Measurements from ENCODE around the gene AHI1.
A peak's percentile ranks its signal among the peaks of the same experiment; 100 is the strongest.

The AHI1 gene

DNA sequence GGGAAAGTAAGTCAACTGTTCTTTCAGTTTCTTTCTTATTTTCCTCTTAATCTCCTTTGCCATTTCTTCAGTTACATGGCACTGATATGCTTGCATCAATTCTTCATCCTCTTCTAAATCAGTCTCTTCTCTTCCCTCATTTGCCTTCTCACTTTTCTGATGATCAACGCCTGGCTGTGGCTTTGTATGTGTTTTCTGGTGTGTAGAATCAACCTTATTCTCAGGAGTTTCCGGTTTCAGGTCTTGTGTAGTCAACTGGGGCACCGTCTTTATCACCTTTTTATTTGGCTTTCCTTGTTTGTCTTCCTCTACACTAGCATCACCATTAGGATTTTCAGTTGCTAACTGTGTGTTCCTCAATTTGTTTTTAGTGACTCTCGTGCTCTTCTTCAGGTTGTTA is 31.6 kb downstream of the AHI1 start:
- Histone ChIP-seq H3K27ac (no peak overlapping the region), H3K36me3 (no peaks in the 10 kb centered on the region), H3K4me3 (ENCODE audit: low read depth in 1 of 2, low read length in 1 of 2) (no peak overlapping the region), H3K4me1 (ENCODE audit: control insufficient read depth in 1 of 2, insufficient read depth in 1 of 2, low read depth in 1 of 2, low read length in 1 of 2) (no peaks in the 10 kb centered on the region), H3K27me3 (no peaks in the 10 kb centered on the region), H3K9me3 (no peaks in the 10 kb centered on the region)
- TF ChIP-seq, protein P1, sequence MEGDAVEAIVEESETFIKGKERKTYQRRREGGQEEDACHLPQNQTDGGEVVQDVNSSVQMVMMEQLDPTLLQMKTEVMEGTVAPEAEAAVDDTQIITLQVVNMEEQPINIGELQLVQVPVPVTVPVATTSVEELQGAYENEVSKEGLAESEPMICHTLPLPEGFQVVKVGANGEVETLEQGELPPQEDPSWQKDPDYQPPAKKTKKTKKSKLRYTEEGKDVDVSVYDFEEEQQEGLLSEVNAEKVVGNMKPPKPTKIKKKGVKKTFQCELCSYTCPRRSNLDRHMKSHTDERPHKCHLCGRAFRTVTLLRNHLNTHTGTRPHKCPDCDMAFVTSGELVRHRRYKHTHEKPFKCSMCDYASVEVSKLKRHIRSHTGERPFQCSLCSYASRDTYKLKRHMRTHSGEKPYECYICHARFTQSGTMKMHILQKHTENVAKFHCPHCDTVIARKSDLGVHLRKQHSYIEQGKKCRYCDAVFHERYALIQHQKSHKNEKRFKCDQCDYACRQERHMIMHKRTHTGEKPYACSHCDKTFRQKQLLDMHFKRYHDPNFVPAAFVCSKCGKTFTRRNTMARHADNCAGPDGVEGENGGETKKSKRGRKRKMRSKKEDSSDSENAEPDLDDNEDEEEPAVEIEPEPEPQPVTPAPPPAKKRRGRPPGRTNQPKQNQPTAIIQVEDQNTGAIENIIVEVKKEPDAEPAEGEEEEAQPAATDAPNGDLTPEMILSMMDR (IDR thresholded peaks at IDR 0.05), result no peak

DNA sequence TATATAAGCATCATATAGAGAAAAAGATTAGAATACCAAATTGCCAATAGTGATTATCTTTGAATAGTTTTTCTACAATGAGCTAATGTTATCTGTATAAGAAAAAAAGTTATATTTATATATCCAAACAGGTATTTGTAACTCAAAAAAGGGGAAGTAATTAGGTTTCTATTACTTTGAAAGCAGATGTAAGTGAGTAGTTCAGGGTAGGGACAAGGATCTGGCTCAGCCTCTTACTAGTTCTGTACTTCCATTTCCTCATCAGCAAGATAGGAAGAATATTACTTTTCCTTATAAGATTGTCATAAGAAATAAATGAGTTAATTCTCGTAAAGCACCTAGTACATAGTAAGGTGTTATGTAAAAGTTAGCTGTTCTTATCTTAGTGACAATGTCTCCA is 32.2 kb downstream of the AHI1 start:
- Histone ChIP-seq H3K36me3 (no peaks in the 10 kb centered on the region), H3K27ac (no peak overlapping the region), H3K4me3 (ENCODE audit: low read depth in 1 of 2, low read length in 1 of 2) (no peak overlapping the region), H3K4me1 (ENCODE audit: control insufficient read depth in 1 of 2, insufficient read depth in 1 of 2, low read depth in 1 of 2, low read length in 1 of 2) (no peaks in the 10 kb centered on the region), H3K27me3 (no peaks in the 10 kb centered on the region), H3K9me3 (no peaks in the 10 kb centered on the region)
- TF ChIP-seq, protein P1 (IDR thresholded peaks at IDR 0.05), result no peak

GRCh38 chr6:135464634-135465033 is 32.9 kb downstream of the AHI1 start:
- TF ChIP-seq, protein P1 (IDR thresholded peaks at IDR 0.05), result no peak
- Histone ChIP-seq H3K27ac (no peak overlapping the region), H3K9me3 (no peaks in the 10 kb centered on the region), H3K27me3 (no peaks in the 10 kb centered on the region), H3K4me1 (ENCODE audit: control insufficient read depth in 1 of 2, insufficient read depth in 1 of 2, low read depth in 1 of 2, low read length in 1 of 2) (no peaks in the 10 kb centered on the region), H3K4me3 (ENCODE audit: low read depth in 1 of 2, low read length in 1 of 2) (no peak overlapping the region), H3K36me3 (no peaks in the 10 kb centered on the region)

DNA sequence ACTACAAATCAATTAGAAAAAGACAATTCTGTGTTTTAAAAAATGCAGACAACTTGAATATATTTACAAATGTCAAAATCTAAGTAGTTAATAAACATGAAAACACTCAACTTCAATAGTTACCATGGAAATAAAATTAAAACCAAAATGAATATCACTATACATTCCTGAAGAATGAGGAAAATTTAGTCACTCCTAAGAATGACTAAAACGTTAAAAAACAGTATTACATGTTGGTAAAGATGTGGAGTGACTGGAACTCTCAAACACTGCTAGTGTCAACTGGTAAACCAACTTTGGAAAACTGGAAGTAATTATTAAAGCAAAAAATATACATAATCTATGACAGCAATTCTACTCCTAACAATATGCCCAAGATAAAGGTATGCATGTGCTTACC is 36.3 kb downstream of the AHI1 start:
- H3K9me3 ChIP-seq, result no peaks in the 10 kb centered on the region
- no peak overlapping the region for H3K27ac ChIP-seq
- TF ChIP-seq, protein P1 (IDR thresholded peaks at IDR 0.05), result no peak

GRCh38 chr6:135458051-135458450 is 39.5 kb downstream of the AHI1 start:
- TF ChIP-seq, protein P1 (IDR thresholded peaks at IDR 0.05), result no peak
- Histone ChIP-seq H3K27ac (no peak overlapping the region), H3K27me3 (no peaks in the 10 kb centered on the region), H3K9me3 (no peaks in the 10 kb centered on the region), H3K36me3 (no peaks in the 10 kb centered on the region), H3K4me3 (ENCODE audit: low read depth in 1 of 2, low read length in 1 of 2) (no peak overlapping the region), H3K4me1 (ENCODE audit: control insufficient read depth in 1 of 2, insufficient read depth in 1 of 2, low read depth in 1 of 2, low read length in 1 of 2) (no peaks in the 10 kb centered on the region)

More for the DNA sequence above, 36.3 kb downstream of the AHI1 start:
- no peaks in the 10 kb centered on the region for H3K27me3 ChIP-seq
- no peak overlapping the region for H3K4me3 ChIP-seq (ENCODE audit: low read depth in 1 of 2, low read length in 1 of 2)
- no peaks in the 10 kb centered on the region for H3K4me1 ChIP-seq (ENCODE audit: control insufficient read depth in 1 of 2, insufficient read depth in 1 of 2, low read depth in 1 of 2, low read length in 1 of 2)
- H3K36me3 ChIP-seq, result no peaks in the 10 kb centered on the region

GRCh38 chr6:135451617-135452190 is 45.8 kb downstream of the AHI1 start:
- TF ChIP-seq, protein P1 (IDR thresholded peaks at IDR 0.05), result peak; percentile 36
- no peaks in the 10 kb centered on the region for H3K36me3 ChIP-seq
- no peak overlapping the region for H3K27ac ChIP-seq
- no peaks in the 10 kb centered on the region for H3K27me3 ChIP-seq
- no peaks in the 10 kb centered on the region for H3K9me3 ChIP-seq
- H3K4me3 ChIP-seq (ENCODE audit: low read depth in 1 of 2, low read length in 1 of 2), result no peak overlapping the region
- H3K4me1 ChIP-seq (ENCODE audit: control insufficient read depth in 1 of 2, insufficient read depth in 1 of 2, low read depth in 1 of 2, low read length in 1 of 2), result no peaks in the 10 kb centered on the region
